GF-D8 (cell line): ENCODE data around the gene SESN2.

Experiments used
- DNase-seq: peaks from one replicate; lab custom pipeline; 2025; lab: John Stamatoyannopoulos, UW

The SESN2 gene, protein sequence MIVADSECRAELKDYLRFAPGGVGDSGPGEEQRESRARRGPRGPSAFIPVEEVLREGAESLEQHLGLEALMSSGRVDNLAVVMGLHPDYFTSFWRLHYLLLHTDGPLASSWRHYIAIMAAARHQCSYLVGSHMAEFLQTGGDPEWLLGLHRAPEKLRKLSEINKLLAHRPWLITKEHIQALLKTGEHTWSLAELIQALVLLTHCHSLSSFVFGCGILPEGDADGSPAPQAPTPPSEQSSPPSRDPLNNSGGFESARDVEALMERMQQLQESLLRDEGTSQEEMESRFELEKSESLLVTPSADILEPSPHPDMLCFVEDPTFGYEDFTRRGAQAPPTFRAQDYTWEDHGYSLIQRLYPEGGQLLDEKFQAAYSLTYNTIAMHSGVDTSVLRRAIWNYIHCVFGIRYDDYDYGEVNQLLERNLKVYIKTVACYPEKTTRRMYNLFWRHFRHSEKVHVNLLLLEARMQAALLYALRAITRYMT

DNA sequence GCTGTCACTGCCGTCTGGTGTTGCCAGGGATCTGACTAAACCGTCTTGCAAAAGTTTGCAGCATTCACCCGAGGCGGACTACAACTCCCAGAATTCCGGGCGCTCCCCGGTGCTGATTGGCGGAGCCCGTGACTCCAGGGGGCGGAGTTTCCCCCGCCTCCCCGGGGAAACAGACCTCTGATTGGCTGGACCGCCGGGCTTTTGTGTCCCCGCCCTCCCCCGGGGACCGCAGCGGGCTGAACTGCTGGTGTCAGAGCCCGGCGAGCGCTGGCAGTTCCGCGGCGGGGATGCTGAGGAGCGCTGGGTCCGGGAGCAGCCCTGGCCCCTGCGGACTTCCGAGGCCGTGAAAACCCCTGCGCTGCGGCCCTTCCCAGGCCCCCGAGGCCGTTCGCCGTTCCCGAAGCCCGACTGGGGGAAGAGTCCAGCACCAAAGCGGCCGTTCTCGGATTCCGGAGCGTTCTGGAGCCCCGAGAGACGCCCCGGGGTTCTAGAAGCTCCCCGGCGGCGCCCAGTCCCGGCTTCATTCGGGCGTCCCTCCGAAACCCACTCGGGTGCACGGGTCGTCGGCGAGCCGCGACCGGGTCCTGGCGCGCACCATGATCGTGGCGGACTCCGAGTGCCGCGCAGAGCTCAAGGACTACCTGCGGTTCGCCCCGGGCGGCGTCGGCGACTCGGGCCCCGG is at the start of gene SESN2:
Gene SESN2, plus strand, starts transcription at position 267 of the 682 bp plus-strand sequence. Its CDS starts 330 bp downstream, at position 597.
- peak; percentile 88 for DNase-seq

DNA sequence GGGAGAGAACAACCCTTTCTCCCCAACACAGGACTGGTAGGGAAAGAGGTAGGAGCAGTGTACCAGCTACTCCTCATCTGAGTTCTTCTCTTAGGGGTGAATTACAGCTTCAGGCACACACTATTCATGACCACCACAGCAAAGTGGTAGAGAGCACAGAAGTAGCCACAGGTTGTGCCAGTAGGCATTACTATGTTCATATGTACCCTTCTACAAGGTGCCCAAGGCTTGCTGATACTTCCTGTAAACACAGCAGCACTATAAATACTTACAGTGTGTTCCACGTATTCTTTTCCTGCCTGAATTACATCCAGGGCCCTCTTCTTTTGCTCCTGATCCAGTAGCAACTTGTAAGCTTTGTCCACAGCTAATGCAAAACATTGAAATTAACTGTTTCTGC is 49.6 kb upstream of the SESN2 start:
- no peak for DNase-seq

DNA sequence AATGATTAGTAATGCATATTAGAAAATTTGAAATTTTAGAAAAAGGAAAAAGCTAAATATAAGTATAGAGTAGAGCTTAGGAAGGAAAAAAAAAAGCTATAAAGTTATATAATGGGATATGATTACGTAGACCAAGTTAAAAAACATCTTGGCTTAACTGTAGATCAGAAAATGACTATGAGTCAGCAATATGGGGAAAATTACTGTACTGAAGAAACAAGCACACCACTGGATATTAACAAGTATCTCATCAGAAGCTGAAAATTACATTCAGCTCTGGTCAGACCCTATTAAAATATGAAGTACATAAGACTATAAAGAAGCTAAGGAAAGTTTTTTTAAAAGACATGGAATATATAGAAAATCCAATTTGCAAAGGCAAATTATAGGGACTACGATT is 46.0 kb upstream of the SESN2 start:
- no peak for DNase-seq

- no peak for DNase-seq
Measured at GRCh38 chr1:28229089-28229488, 30.2 kb upstream of the SESN2 start.

DNA sequence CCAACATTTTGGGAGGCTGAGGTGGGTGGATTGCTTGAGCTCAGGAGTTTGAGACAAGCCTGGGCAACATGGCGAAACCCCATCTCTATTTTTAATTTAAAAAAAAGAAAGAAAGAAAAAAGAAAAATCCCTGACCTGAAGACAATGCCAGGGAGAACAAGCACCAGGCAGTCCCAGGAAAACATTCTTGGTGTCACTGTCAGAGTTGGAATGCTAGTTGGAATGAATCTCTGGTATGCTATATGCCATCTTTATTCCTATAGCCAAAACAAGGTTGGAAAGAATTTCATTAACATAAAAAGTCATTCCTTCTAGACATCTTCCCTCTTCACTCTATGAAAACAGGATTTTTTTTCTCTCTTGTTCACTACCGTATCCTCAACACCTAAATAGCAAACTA is 29.3 kb upstream of the SESN2 start:
- no peak for DNase-seq

DNA sequence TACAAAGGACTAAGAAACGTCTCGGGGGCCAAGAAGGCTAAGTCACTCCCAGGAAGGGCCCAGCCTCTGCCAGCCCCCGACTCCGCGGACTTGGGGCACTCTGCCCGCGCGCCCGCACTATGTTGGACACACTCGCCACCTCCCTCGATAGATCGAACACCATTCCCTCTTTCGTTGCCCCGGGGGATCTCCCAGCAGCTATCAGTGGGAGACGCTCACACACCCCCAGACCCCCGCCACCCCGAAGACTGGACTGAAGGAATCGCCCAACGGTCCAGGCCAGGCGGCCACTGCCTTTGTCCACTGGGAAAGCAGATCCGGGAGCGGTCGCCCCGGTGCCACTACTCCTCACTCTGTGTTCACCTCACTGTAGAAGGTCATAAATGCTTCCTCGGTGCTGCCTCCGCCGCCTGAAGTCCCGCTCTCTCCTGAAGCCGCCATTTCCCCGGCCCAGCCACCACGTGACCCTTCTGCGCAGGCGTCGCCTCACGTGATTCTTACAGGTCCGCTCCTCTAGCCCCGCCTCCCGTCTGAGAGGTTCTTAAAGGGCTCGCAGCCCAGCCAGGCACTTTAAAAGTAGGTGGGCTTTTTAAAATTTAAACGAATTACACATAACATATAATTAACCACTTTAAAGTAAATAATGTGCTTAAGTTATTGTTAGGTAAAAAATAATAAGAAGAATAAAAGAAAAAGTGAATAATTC is 26.6 kb upstream of the SESN2 start, which contains the start of gene DNAJC8:
Gene DNAJC8, minus strand, starts transcription at position 472 of the 706 bp plus-strand sequence. Its CDS starts 31 bp downstream, at position 441.
- DNase-seq, result peak; percentile 67

- DNase-seq, result no peak
Measured at GRCh38 chr1:28233264-28233606, 26.1 kb upstream of the SESN2 start.

- DNase-seq, result peak; percentile 93
Measured at GRCh38 chr1:28235755-28236655, 23.3 kb upstream of the SESN2 start, which contains the start of gene ATP5IF1. Gene ATP5IF1, plus strand, starts transcription at chr1:28236124. Its CDS starts 60 bp downstream, at chr1:28236184.

DNA sequence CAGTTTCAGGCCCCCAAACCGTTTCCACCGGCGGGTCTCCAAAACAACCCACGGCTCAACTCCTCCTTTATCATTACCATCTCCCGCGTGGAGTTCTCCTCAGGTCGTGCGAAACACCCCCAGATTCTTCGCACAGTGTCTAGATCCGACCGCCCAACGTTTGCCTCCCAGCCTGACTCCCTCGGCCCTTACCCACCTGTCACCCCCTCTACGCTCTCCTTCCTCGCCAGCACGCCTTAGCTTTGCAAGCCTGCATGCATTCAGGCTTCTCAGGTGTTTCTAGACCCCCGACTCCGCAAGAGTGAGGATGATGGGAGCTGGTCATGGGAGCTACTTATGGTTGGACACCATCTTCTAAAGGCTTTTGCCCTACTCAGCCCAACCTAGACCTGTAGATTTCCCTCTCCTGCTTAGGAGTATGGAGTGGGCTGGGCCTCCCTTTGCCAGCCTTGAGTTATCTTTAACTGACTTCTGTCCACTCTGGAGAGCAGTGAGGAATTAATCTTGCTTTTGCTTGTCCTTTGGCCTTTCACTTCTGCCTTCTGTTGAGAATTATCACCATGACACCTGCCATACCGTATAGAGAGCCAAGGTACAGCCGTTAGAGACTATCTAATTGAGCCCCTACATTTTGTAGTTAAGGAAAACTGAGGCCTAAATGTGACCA is 22.5 kb upstream of the SESN2 start:
- no peak for DNase-seq

GRCh38 chr1:28239004-28239403 is 20.3 kb upstream of the SESN2 start:
- DNase-seq, result no peak

DNA sequence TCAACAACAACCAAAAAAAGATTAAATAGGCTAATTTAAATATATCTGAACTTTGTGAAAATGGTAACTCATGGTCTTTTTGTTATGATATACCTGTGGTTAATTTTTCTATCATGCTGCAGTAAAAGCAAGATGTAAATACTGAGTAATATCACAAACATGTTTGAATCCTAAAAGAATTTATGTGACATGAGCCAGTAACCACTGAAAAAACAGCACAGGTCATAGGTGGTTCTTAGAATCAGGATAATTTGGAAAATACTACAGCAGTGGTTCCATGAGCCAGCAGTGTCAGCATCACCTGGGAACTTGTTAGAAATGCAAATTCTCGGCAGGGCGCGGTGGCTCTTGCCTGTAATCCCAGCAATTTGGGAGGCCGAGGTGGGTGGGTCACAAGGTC is 19.3 kb upstream of the SESN2 start:
- DNase-seq, result no peak

DNA sequence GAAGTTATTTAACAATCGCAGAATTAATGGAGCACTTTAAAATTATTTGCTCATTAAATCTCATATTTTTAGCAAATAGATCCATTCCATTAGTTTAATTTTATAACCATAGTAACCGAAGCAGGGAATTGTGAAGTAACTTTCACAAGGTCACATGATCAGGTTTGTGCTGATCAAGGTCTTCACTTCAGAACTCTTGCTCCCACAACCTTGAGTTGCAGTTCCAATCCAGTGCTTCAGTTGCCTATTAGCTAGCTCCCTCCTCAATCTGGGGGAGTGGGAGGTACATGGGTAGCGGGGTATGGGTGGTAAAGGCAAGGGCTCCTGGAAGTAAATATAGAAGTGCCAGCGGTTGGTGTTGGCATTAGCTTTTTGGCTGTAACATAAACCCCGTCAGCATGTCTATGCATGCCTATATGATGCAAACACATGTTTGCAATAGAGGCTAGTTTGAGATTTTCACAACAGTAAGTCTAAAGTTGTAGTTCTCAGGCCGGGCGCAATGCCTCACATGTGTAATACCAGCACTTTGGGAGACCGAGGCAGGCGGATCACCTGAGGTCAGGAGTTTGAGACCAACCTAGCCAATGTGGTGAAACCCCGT is 17.6 kb upstream of the SESN2 start:
- no peak for DNase-seq

- DNase-seq, result no peak
Measured at GRCh38 chr1:28243685-28244311, 15.5 kb upstream of the SESN2 start.

GRCh38 chr1:28244549-28245251 is 14.6 kb upstream of the SESN2 start:
- no peak for DNase-seq

- peak; percentile 51 for DNase-seq
Measured at GRCh38 chr1:28246427-28246832, 12.9 kb upstream of the SESN2 start.

DNA sequence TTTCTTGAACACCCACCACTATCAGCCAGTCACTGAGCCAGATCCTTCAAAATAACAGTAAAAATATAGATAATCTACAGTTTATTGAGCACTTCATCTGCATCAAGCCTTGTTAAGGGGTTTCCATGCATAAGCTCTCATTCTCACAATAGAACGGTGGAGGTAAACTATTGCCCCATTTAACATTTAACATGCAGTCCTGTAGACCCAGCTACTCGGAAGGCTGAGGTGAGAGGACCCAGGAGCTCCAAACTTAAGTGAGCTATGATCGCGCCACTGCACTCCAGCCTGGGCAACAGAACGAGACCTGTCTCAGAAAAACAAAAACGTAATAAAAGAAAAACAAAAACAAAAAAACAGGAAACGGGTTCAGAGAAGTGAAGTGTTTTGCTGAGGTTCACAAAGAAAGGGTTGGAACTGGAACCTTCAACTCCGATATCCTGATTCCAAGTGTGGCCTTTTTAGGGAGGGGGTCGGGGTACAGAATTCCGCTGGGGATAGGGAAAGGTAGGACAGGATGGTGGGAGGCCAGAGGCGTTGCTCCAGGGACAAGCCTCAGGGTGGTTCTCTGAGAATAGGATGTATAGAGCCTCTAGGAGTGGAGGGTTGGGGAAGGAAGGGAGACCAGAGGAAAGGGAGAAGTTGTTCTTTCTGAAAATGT is 11.6 kb upstream of the SESN2 start:
- no peak for DNase-seq

GRCh38 chr1:28248273-28249012 is 10.9 kb upstream of the SESN2 start:
- DNase-seq, result peak; percentile 60
